H9 (cell line): Measurements from ENCODE around the gene NDUFAF4. TPM values are rescaled to one million over a fixed set of nuclear protein-coding genes. Genes with fewer than 3 reads are reported as not detected.

Experiments used
- DNase-seq: peaks from one replicate; pipeline ENCODE4 v3.0.0-alpha.2; 2017
- H2AFZ ChIP-seq: one replicate; pipeline ENCODE4 v1.6.1; 2013; ENCODE audit warnings: mild to moderate bottlenecking, low read length, control low read depth, moderate library complexity
- H2AK5ac ChIP-seq: 2 replicates; pipeline ENCODE4 v1.6.1; 2013; ENCODE audit warnings: low read length, control low read depth, mixed read lengths; ENCODE audit not compliant: insufficient read length
- H2BK120ac ChIP-seq: one replicate; pipeline ENCODE4 v1.6.1; 2013; ENCODE audit warnings: low read depth, mild to moderate bottlenecking, low read length, control low read depth, inconsistent platforms; ENCODE audit not compliant: poor library complexity, severe bottlenecking
- H2BK12ac ChIP-seq: 2 replicates; pipeline ENCODE4 v1.6.1; 2013; ENCODE audit warnings: low read length, control low read depth, mixed read lengths, low read depth; ENCODE audit not compliant: insufficient read length
- H2BK15ac ChIP-seq: 2 replicates; pipeline ENCODE4 v1.6.1; 2013; ENCODE audit warnings: low read depth, low read length, control low read depth
- H2BK20ac ChIP-seq: one replicate; pipeline ENCODE4 v1.6.1; 2013; ENCODE audit warnings: low read depth, mild to moderate bottlenecking, low read length, control low read depth, inconsistent platforms; ENCODE audit not compliant: poor library complexity, severe bottlenecking
- H2BK5ac ChIP-seq: 2 replicates; pipeline ENCODE4 v1.6.1; 2013; ENCODE audit warnings: low read length, control low read depth, mixed read lengths; ENCODE audit not compliant: insufficient read length
- H3K14ac ChIP-seq: 2 replicates; pipeline ENCODE4 v1.6.1; 2013; ENCODE audit warnings: low read length, control low read depth; ENCODE audit not compliant: insufficient read depth
- H3K18ac ChIP-seq: 2 replicates; pipeline ENCODE4 v1.6.1; 2013; ENCODE audit warnings: low read depth, mild to moderate bottlenecking, mixed read lengths, low read length, control low read depth; ENCODE audit not compliant: insufficient read length
- H3K23ac ChIP-seq: 2 replicates; pipeline ENCODE4 v1.6.1; 2013; ENCODE audit warnings: low read length, control low read depth, mixed read lengths, low read depth; ENCODE audit not compliant: insufficient read length
- H3K23me2 ChIP-seq: 2 replicates; pipeline ENCODE4 v1.6.1; 2013; ENCODE audit warnings: low read depth, mild to moderate bottlenecking, mixed read lengths, low read length, control low read depth; ENCODE audit not compliant: insufficient read length, poor library complexity, severe bottlenecking
- H3K27ac ChIP-seq: 2 replicates; pipeline ENCODE4 v1.5.1; 2013; ENCODE audit warnings: low read length, control low read depth, mixed read lengths, low read depth; ENCODE audit not compliant: insufficient read length
- H3K27me3 ChIP-seq: 2 replicates; pipeline ENCODE4 v1.6.1; 2013; ENCODE audit warnings: low read length, control low read depth, inconsistent platforms; ENCODE audit not compliant: insufficient read depth
- H3K4ac ChIP-seq: 2 replicates; pipeline ENCODE4 v1.6.1; 2013; ENCODE audit warnings: low read depth, mild to moderate bottlenecking, control low read depth, inconsistent platforms, low read length, moderate library complexity
- H3K4me1 ChIP-seq: 2 replicates; pipeline ENCODE4 v1.6.1; 2013; ENCODE audit warnings: low read length, control low read depth, inconsistent platforms; ENCODE audit not compliant: insufficient read depth
- H3K4me2 ChIP-seq: 2 replicates; pipeline ENCODE4 v1.6.1; 2013; ENCODE audit warnings: low read length, control low read depth, mixed read lengths; ENCODE audit not compliant: insufficient read length, insufficient read depth
- H3K56ac ChIP-seq: 2 replicates; pipeline ENCODE4 v1.6.1; 2013; ENCODE audit warnings: low read depth, mild to moderate bottlenecking, mixed read lengths, low read length, control low read depth; ENCODE audit not compliant: insufficient read length
- H3K79me1 ChIP-seq: 2 replicates; pipeline ENCODE4 v1.6.1; 2013; ENCODE audit warnings: low read depth, mild to moderate bottlenecking, moderate library complexity, low read length, control low read depth, inconsistent platforms; ENCODE audit not compliant: insufficient read depth, poor library complexity, severe bottlenecking
- H3K79me2 ChIP-seq: 2 replicates; pipeline ENCODE4 v1.6.1; 2013; ENCODE audit warnings: low read length, control low read depth, inconsistent platforms; ENCODE audit not compliant: insufficient read depth
- H3K9ac ChIP-seq: 2 replicates; pipeline ENCODE4 v1.6.1; 2013; ENCODE audit warnings: low read length, control low read depth, mixed read lengths; ENCODE audit not compliant: insufficient read length; ENCODE audit errors: extremely low read depth
- H3K9me3 ChIP-seq: one replicate; pipeline ENCODE4 v1.6.1; 2013; ENCODE audit warnings: low read depth, low read length, inconsistent platforms; ENCODE audit not compliant: control insufficient read depth
- H3T11ph ChIP-seq: one replicate; pipeline ENCODE4 v1.6.1; 2013; ENCODE audit warnings: mild to moderate bottlenecking, low read length, control low read depth, inconsistent platforms
- H4K20me1 ChIP-seq: one replicate; pipeline ENCODE4 v1.6.1; 2013; ENCODE audit not compliant: control insufficient read depth, insufficient read length, insufficient read depth
- H4K5ac ChIP-seq: 2 replicates; pipeline ENCODE4 v1.6.1; 2013; ENCODE audit warnings: low read depth, mild to moderate bottlenecking, mixed read lengths, low read length, control low read depth; ENCODE audit not compliant: insufficient read length
- H4K8ac ChIP-seq: replicated peaks from 2 replicates; pipeline ENCODE4 v1.6.1; 2013; ENCODE audit warnings: low read length, control low read depth, mixed read lengths, low read depth; ENCODE audit not compliant: insufficient read length
- H4K91ac ChIP-seq: 2 replicates; pipeline ENCODE4 v1.6.1; 2013; ENCODE audit warnings: low read depth, mild to moderate bottlenecking, moderate library complexity, mixed read lengths, low read length, control low read depth; ENCODE audit not compliant: insufficient read length
- H3K27ac Mint-ChIP-seq, 3 experiments: 2 replicates in 2 of 3; 3 replicates in 1 of 3; pipeline ENCODE4 v1.8.0; 2020 to 2021; ENCODE audit warnings: mixed read lengths in 3 of 3, mild to moderate bottlenecking in 1 of 3, moderate library complexity in 1 of 3
- H3K27me3 Mint-ChIP-seq: 2 replicates; pipeline ENCODE4 v1.8.0; 2021; ENCODE audit warnings: low read depth, mild to moderate bottlenecking, moderate library complexity, mixed read lengths
- H3K36me3 Mint-ChIP-seq, 3 experiments: 2 replicates in 2 of 3; 3 replicates in 1 of 3; pipeline ENCODE4 v1.8.0; 2020 to 2021; ENCODE audit warnings: low read depth in 3 of 3, mixed read lengths in 3 of 3; ENCODE audit not compliant: insufficient read depth in 1 of 3
- H3K4me1 Mint-ChIP-seq, 2 experiments: 2 replicates each; pipeline ENCODE4 v1.8.0; 2020; ENCODE audit warnings: mixed read lengths in 2 of 2
- H3K4me3 Mint-ChIP-seq, 2 experiments: 2 replicates in 1 of 2; 3 replicates in 1 of 2; pipeline ENCODE4 v1.8.0; 2020 to 2021; ENCODE audit warnings: mild to moderate bottlenecking in 2 of 2, mixed read lengths in 2 of 2, moderate library complexity in 1 of 2
- H3K9me3 Mint-ChIP-seq, 2 experiments: 2 replicates in 1 of 2; 3 replicates in 1 of 2; pipeline ENCODE4 v1.8.0; 2020; ENCODE audit warnings: mild to moderate bottlenecking in 2 of 2, mixed read lengths in 2 of 2, moderate library complexity in 1 of 2
- CTCF ChIP-seq: fragments of 200-600 bp; sonication (generic); conservative IDR thresholded peaks from 3 replicates; pipeline ENCODE4 v1.8.0; 2021; ENCODE audit warnings: antibody characterized with exemption, mild to moderate bottlenecking
- WGBS: extraction: QIAGEN DNeasy Blood & Tissue Kit; methylation state at CpG from one replicate; pipeline ENCODE4 v1.1.7; 2013; ENCODE audit warnings: missing lambda C conversion rate, low lambda C conversion rate, mixed read lengths; ENCODE audit not compliant: insufficient read length; ENCODE audit errors: extremely low coverage; 5-methylcytosine and 5-hydroxymethylcytosine counted together
- total RNA-seq: library from RNA; stranded (reverse); gene quantifications from 2 replicates; pipeline ENCODE4 v1.2.1, GENCODE V29; 2021

Gene NDUFAF4
- total RNA-seq, 1 experiment from 2014 or later: 86.6 TPM

GRCh38 chr6:96856856-96857255, 40.8 kb downstream of the NDUFAF4 start:
- Histone ChIP-seq H2AFZ (no peak overlapping the region), H3K27ac (no peak overlapping the region), H3K4me1 (no peaks in the 10 kb centered on the region), H2BK12ac (no peak overlapping the region), H3K23me2 (no peaks in the 10 kb centered on the region), H3K9me3 (no peaks in the 10 kb centered on the region), H4K8ac (no peak overlapping the region), H2BK15ac (no peak overlapping the region), H3K23ac (no peak overlapping the region), H2BK20ac (no peak overlapping the region), H3K4ac (no peak overlapping the region), H4K5ac (no peak overlapping the region), H3K56ac (no peak overlapping the region), H3K79me2 (no peaks in the 10 kb centered on the region), H3K27me3 (no peaks in the 10 kb centered on the region), H3K79me1 (no peaks in the 10 kb centered on the region), H3K9ac (no peak overlapping the region), H2AK5ac (no peak overlapping the region), H2BK120ac (no peak overlapping the region), H3K14ac (no peak overlapping the region), H4K20me1 (no peaks in the 10 kb centered on the region), H2BK5ac (no peak overlapping the region), H3K18ac (no peak overlapping the region), H3K4me2 (no peak overlapping the region), H3T11ph (no peak overlapping the region), H4K91ac (no peak overlapping the region)
- no peak overlapping the region for H3K4me3 Mint-ChIP-seq
- H3K27me3 Mint-ChIP-seq: no peaks in the 10 kb centered on the region
- no CpG with 5 or more reads among the region's 1 CpG for WGBS
- H3K36me3 Mint-ChIP-seq: peaks cover 5 to 18% (median 17%) of the 10 kb centered on the region in 3 experiments; a peak in 6 of 7 replicates
- TF ChIP-seq CTCF: no peak
- H3K9me3 Mint-ChIP-seq: peaks cover 22 to 27% of the 10 kb centered on the region in 2 experiments
- peaks cover 2 to 6% of the 10 kb centered on the region in 2 experiments; a peak in 1 of 4 replicates for H3K4me1 Mint-ChIP-seq
- peak overlapping the region in 1 of 3 experiments; percentile 38; a peak in 1 of 7 replicates for H3K27ac Mint-ChIP-seq
- no peak for DNase-seq
